Neural progenitor cell (in vitro differentiated cells): ENCODE results near the gene MOBP. TPM values are rescaled to one million over a fixed set of nuclear protein-coding genes. Genes with fewer than 3 reads are reported as not detected.

Source experiments
- DNase-seq: peaks from one replicate; pipeline ENCODE4 v3.0.0-alpha.2; 2016; ENCODE audit warnings: low spot score
- H2AFZ ChIP-seq: fragments of 200-600 bp; sonication (generic); replicated peaks from 2 replicates; pipeline ENCODE4 v1.6.1; 2016; ENCODE audit warnings: antibody characterized with exemption
- H3F3A ChIP-seq: fragments of 200-600 bp; sonication (generic); 2 replicates; pipeline ENCODE4 v1.6.1; 2016; ENCODE audit warnings: antibody characterized with exemption, low read depth
- H3K27ac ChIP-seq: fragments of 200-600 bp; sonication (generic); 2 replicates; pipeline ENCODE4 v1.5.1; 2016; ENCODE audit warnings: mild to moderate bottlenecking
- H3K27me3 ChIP-seq: fragments of 200-600 bp; sonication (generic); 2 replicates; pipeline ENCODE4 v1.6.1; 2016; ENCODE audit warnings: mild to moderate bottlenecking, moderate library complexity
- H3K36me3 ChIP-seq: fragments of 200-600 bp; sonication (generic); 2 replicates; pipeline ENCODE4 v1.5.1; 2016
- H3K4me1 ChIP-seq: fragments of 200-600 bp; sonication (generic); 2 replicates; pipeline ENCODE4 v1.6.1; 2016; ENCODE audit warnings: mixed run types
- H3K4me2 ChIP-seq: fragments of 200-600 bp; sonication (generic); 2 replicates; pipeline ENCODE4 v1.6.1; 2016
- H3K4me3 ChIP-seq: fragments of 200-600 bp; sonication (generic); 2 replicates; pipeline ENCODE4 v1.5.1; 2016
- H3K79me2 ChIP-seq: fragments of 200-600 bp; sonication (generic); 2 replicates; pipeline ENCODE4 v1.6.1; 2016; ENCODE audit warnings: low read depth
- H3K9ac ChIP-seq: fragments of 200-600 bp; sonication (generic); 2 replicates; pipeline ENCODE4 v1.6.1; 2016
- H3K9me3 ChIP-seq: fragments of 200-600 bp; sonication (generic); 2 replicates; pipeline ENCODE4 v1.5.1; 2016; ENCODE audit warnings: low read depth
- H4K20me1 ChIP-seq: fragments of 200-600 bp; sonication (generic); 2 replicates; pipeline ENCODE4 v1.6.1; 2016; ENCODE audit warnings: low read depth
- H3K27ac Mint-ChIP-seq: 3 replicates; pipeline ENCODE4 v1.8.0; 2021; ENCODE audit warnings: mixed read lengths
- H3K27me3 Mint-ChIP-seq: 2 replicates; pipeline ENCODE4 v1.8.0; 2022; ENCODE audit warnings: low read depth, mild to moderate bottlenecking, inconsistent platforms, moderate library complexity, mixed read lengths; ENCODE audit not compliant: insufficient read depth
- H3K36me3 Mint-ChIP-seq: 3 replicates; pipeline ENCODE4 v1.8.0; 2021; ENCODE audit warnings: mixed read lengths
- H3K4me1 Mint-ChIP-seq: 3 replicates; pipeline ENCODE4 v1.8.0; 2021; ENCODE audit warnings: mixed read lengths
- H3K4me3 Mint-ChIP-seq: 3 replicates; pipeline ENCODE4 v1.8.0; 2021; ENCODE audit warnings: mild to moderate bottlenecking, moderate library complexity, mixed read lengths
- H3K9me3 Mint-ChIP-seq: 3 replicates; pipeline ENCODE4 v1.8.0; 2020; ENCODE audit warnings: mixed read lengths
- EZH2 ChIP-seq: fragments of 200-600 bp; sonication (generic); IDR thresholded peaks from 2 replicates; pipeline ENCODE4 v1.6.1; 2017; ENCODE audit warnings: antibody characterized with exemption, mild to moderate bottlenecking, moderate library complexity
- EZH2phosphoT487 ChIP-seq: fragments of 200-600 bp; sonication (generic); IDR thresholded peaks from 2 replicates; pipeline ENCODE4 v1.6.1; 2017; ENCODE audit warnings: antibody characterized with exemption
- total RNA-seq: library from RNA; depleted of rRNA; stranded (reverse); fragments of >200 nt; gene quantifications from 2 replicates; pipeline ENCODE4 v1.2.3, GENCODE V29; 2015; ENCODE audit warnings: low replicate concordance
- TF ChIP-seq, protein P1 (sequence below): fragments of 200-600 bp; sonication (generic); IDR thresholded peaks from 2 replicates; pipeline ENCODE4 v1.5.1; 2017; ENCODE audit warnings: antibody characterized with exemption, mild to moderate bottlenecking

MOBP gene
- total RNA-seq, 1 donor from 2014 or later, result not detected

GRCh38 chr3:39541442-39541841, 74.0 kb downstream of the MOBP start:
- TF ChIP-seq EZH2 (no peak), EZH2phosphoT487 (no peak)
- TF ChIP-seq, protein P1, sequence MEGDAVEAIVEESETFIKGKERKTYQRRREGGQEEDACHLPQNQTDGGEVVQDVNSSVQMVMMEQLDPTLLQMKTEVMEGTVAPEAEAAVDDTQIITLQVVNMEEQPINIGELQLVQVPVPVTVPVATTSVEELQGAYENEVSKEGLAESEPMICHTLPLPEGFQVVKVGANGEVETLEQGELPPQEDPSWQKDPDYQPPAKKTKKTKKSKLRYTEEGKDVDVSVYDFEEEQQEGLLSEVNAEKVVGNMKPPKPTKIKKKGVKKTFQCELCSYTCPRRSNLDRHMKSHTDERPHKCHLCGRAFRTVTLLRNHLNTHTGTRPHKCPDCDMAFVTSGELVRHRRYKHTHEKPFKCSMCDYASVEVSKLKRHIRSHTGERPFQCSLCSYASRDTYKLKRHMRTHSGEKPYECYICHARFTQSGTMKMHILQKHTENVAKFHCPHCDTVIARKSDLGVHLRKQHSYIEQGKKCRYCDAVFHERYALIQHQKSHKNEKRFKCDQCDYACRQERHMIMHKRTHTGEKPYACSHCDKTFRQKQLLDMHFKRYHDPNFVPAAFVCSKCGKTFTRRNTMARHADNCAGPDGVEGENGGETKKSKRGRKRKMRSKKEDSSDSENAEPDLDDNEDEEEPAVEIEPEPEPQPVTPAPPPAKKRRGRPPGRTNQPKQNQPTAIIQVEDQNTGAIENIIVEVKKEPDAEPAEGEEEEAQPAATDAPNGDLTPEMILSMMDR, result no peak
- Mint-ChIP-seq H3K4me1 (no peaks in the 10 kb centered on the region), H3K36me3 (no peaks in the 10 kb centered on the region), H3K9me3 (no peaks in the 10 kb centered on the region), H3K27ac (no peak overlapping the region), H3K4me3 (no peak overlapping the region), H3K27me3 (no peaks in the 10 kb centered on the region)
- no peak for DNase-seq
- no peaks in the 10 kb centered on the region for H4K20me1 ChIP-seq
- H3K9me3 ChIP-seq, result no peaks in the 10 kb centered on the region
- H3K27me3 ChIP-seq, result no peaks in the 10 kb centered on the region
- no peak overlapping the region for H3K27ac ChIP-seq
- no peak overlapping the region for H2AFZ ChIP-seq
- H3K79me2 ChIP-seq, result no peaks in the 10 kb centered on the region
- no peak overlapping the region for H3K4me2 ChIP-seq
- H3K4me1 ChIP-seq, result no peaks in the 10 kb centered on the region
- H3K4me3 ChIP-seq, result no peak overlapping the region
- H3K9ac ChIP-seq, result no peak overlapping the region
- H3F3A ChIP-seq, result no peaks in the 10 kb centered on the region
- H3K36me3 ChIP-seq, result no peaks in the 10 kb centered on the region

- H2AFZ ChIP-seq, result peak overlapping the region; percentile 55
- peak; percentile 28 for DNase-seq
- no peaks in the 10 kb centered on the region for H3K9me3 Mint-ChIP-seq
Observed at GRCh38 chr3:39541917-39542329, 74.4 kb downstream of the MOBP start.

DNA sequence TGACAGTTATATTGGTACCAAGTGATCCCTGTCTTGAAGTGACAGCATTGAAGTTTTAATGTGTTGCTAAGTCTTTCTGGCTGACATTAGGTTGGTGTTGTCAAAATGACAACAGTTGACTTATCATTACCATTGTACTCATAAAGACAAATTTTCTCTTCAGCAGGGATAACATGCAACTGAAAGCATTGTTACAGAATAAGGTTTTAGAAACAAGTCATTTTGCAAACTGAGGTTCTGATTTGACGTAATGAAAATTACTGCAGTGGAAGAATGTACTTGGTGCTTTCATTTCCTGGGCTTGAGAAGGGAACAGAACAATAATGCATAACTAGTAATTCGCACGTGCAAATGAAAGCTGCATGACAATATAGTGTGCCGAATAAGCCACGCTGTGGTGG, 75.1 kb downstream of the MOBP start:
- TF ChIP-seq, protein P1, result no peak
- TF ChIP-seq EZH2phosphoT487 (no peak), EZH2 (no peak)
- H3K27ac Mint-ChIP-seq, result no peak overlapping the region

More at GRCh38 chr3:39541917-39542329, 74.4 kb downstream of the MOBP start:
- no peaks in the 10 kb centered on the region for H3K4me1 Mint-ChIP-seq
- Histone ChIP-seq H3K4me2 (no peak overlapping the region), H4K20me1 (no peaks in the 10 kb centered on the region), H3K4me3 (no peak overlapping the region), H3K27me3 (no peaks in the 10 kb centered on the region), H3F3A (no peaks in the 10 kb centered on the region), H3K79me2 (no peaks in the 10 kb centered on the region), H3K36me3 (no peaks in the 10 kb centered on the region), H3K9me3 (no peaks in the 10 kb centered on the region), H3K4me1 (no peaks in the 10 kb centered on the region), H3K9ac (no peak overlapping the region), H3K27ac (no peak overlapping the region)
- H3K27me3 Mint-ChIP-seq, result no peaks in the 10 kb centered on the region
- no peak overlapping the region for H3K27ac Mint-ChIP-seq
- H3K36me3 Mint-ChIP-seq, result no peaks in the 10 kb centered on the region
- H3K4me3 Mint-ChIP-seq, result no peak overlapping the region
- TF ChIP-seq EZH2, result no peak
- TF ChIP-seq, protein P1, result peak; percentile 84

More for the DNA sequence above, 75.1 kb downstream of the MOBP start:
- no peaks in the 10 kb centered on the region for H3K4me1 ChIP-seq
- peak overlapping the region; percentile 55 for H2AFZ ChIP-seq
- no peaks in the 10 kb centered on the region for H3K27me3 Mint-ChIP-seq
- no peaks in the 10 kb centered on the region for H3K9me3 Mint-ChIP-seq
- no peak for DNase-seq
- no peaks in the 10 kb centered on the region for H3K36me3 Mint-ChIP-seq
- H3K4me3 ChIP-seq, result no peak overlapping the region
- no peaks in the 10 kb centered on the region for H4K20me1 ChIP-seq
- H3K79me2 ChIP-seq, result no peaks in the 10 kb centered on the region
- no peak overlapping the region for H3K4me2 ChIP-seq
- H3K27me3 ChIP-seq, result no peaks in the 10 kb centered on the region
- no peak overlapping the region for H3K27ac ChIP-seq
- H3K36me3 ChIP-seq, result no peaks in the 10 kb centered on the region
- H3K4me3 Mint-ChIP-seq, result no peak overlapping the region
- H3F3A ChIP-seq, result no peaks in the 10 kb centered on the region
- H3K9ac ChIP-seq, result no peak overlapping the region
- no peaks in the 10 kb centered on the region for H3K4me1 Mint-ChIP-seq
- H3K9me3 ChIP-seq, result no peaks in the 10 kb centered on the region
